Measurements from ENCODE around the gene GATD1. TPM values are rescaled to one million over a fixed set of nuclear protein-coding genes. Genes with fewer than 3 reads are reported as not detected.

The GATD1 gene
- total and polyA plus RNA-seq, 4 donors: 22.1 to 63.1 (median 39.1) TPM

DNA sequence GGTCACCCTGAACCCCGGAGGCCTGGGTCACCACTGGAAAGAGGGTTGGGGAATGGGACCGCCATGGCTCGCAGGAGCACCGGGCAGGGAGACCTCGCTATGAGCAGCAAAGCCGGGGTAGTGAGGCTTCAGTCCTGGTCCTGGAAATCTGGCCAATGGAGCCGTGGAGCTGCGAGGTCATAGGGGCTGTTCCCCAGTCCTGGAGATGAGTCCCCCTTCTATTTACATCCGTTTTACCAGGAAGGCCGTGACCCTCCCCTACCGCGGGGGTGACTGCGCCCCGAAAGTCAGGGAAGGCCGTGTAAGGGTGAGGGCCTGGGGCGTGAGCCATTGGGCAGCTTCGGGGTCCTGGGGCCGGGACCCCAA lies 27.3 kb upstream of the GATD1 start:
- TF ChIP-seq, protein P1, sequence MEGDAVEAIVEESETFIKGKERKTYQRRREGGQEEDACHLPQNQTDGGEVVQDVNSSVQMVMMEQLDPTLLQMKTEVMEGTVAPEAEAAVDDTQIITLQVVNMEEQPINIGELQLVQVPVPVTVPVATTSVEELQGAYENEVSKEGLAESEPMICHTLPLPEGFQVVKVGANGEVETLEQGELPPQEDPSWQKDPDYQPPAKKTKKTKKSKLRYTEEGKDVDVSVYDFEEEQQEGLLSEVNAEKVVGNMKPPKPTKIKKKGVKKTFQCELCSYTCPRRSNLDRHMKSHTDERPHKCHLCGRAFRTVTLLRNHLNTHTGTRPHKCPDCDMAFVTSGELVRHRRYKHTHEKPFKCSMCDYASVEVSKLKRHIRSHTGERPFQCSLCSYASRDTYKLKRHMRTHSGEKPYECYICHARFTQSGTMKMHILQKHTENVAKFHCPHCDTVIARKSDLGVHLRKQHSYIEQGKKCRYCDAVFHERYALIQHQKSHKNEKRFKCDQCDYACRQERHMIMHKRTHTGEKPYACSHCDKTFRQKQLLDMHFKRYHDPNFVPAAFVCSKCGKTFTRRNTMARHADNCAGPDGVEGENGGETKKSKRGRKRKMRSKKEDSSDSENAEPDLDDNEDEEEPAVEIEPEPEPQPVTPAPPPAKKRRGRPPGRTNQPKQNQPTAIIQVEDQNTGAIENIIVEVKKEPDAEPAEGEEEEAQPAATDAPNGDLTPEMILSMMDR (IDR thresholded peaks at IDR 0.05; ENCODE audit: control extremely low read depth, extremely low read depth): no peak
- ATAC-seq (ENCODE audit: insufficient read depth, low FRiP score) (no peak), DNase-seq (no peak)
- Histone ChIP-seq H3K4me1 (ENCODE audit: control insufficient read depth in 5 of 5, insufficient read depth in 5 of 5, low read length in 5 of 5) (peaks cover 0 to 24% (median 10%) of the 10 kb centered on the region in 5 donors), H3K27ac (ENCODE audit: low read depth in 1 of 2, low read length in 1 of 2) (peak overlapping the region; percentile 58 to 85), H3K9ac (ENCODE audit: insufficient read depth in 1 of 2, low read length in 2 of 2) (no peak overlapping the region), H3K9me3 (ENCODE audit: control insufficient read depth in 4 of 4, insufficient read depth in 3 of 4, low read length in 3 of 4) (no peaks in the 10 kb centered on the region), H3K4me3 (peak overlapping the region; percentile 34), H3K27me3 (ENCODE audit: control insufficient read depth in 3 of 3, insufficient read depth in 3 of 3, low read length in 2 of 3) (no peaks in the 10 kb centered on the region), H3K36me3 (ENCODE audit: control insufficient read depth in 4 of 4, insufficient read depth in 4 of 4, low read length in 4 of 4) (peaks cover 0 to 14% (median 5%) of the 10 kb centered on the region in 4 donors)
- 3 to 6% methylated on average over 18 of the region's 18 CpGs for WGBS, 2 donors

DNA sequence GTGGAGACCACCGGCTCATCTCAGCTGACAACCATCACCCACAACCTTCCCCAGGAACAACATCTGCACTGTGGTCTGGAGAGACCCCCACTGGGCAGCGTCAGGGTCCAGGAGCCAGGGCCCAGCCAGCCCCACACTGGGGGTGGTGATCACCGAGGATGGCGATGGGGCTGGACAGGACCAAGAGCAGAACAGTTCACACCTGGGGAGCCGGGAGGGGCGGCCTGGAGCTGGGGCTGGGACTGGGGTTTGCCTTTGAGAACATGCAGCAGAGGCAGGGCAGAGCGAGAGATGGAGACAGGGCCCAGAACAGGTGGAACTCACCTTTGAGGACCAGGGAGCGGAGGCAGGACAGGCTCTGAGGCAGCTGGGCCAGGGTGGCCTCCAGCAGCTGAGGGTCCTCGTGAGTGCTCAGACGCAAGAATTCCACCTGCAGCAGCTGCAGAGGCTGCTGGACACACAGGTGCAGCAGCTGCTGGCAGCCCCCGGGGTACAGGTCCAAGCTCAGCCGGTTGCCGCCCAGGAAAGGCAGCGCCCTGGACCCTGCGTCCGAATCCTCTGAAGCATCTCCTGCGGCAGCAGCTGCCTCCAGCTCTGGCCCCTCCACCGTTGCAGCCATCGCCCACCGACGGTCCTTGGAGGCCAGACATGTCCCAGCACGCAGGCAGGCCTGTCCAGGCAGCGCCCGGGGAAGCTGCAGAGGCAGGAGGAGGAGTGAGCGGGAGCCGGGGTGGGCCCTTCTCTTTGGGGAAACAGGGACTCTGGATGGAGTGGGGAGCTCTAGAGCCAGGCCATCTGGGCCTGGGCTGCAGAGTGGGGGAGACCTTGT lies 26.7 kb upstream of the GATD1 start:
- Histone ChIP-seq H3K4me3 (peak overlapping the region; percentile 34), H3K9me3 (ENCODE audit: control insufficient read depth in 4 of 4, insufficient read depth in 3 of 4, low read length in 3 of 4) (no peaks in the 10 kb centered on the region), H3K9ac (ENCODE audit: insufficient read depth in 1 of 2, low read length in 2 of 2) (no peak overlapping the region), H3K4me1 (ENCODE audit: control insufficient read depth in 5 of 5, insufficient read depth in 5 of 5, low read length in 5 of 5) (peaks cover 0 to 24% (median 10%) of the 10 kb centered on the region in 5 donors), H3K27ac (ENCODE audit: low read depth in 1 of 2, low read length in 1 of 2) (no peak overlapping the region), H3K27me3 (ENCODE audit: control insufficient read depth in 3 of 3, insufficient read depth in 3 of 3, low read length in 2 of 3) (no peaks in the 10 kb centered on the region), H3K36me3 (ENCODE audit: control insufficient read depth in 4 of 4, insufficient read depth in 4 of 4, low read length in 4 of 4) (peaks cover 0 to 16% (median 4%) of the 10 kb centered on the region in 4 donors)
- 57% methylated on average over 21 to 26 of the region's 26 CpGs for WGBS, 2 donors
- TF ChIP-seq, protein P1 (IDR thresholded peaks at IDR 0.05; ENCODE audit: control extremely low read depth, extremely low read depth): no peak
- DNase-seq (no peak), ATAC-seq (ENCODE audit: insufficient read depth, low FRiP score) (no peak)

DNA sequence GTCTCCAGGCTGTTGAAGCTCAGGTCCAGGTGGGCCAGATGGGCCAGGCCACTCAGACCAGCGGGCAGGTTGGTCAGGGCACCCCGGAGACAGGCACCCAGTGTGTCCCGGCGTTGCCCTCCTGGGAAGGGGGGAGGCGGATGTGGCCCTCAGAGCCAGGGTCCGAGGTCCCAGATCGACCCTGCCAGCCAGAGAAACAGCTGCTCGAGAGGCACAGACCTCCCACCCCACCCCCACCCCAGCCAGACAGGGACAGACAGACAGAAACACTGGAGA lies 26.1 kb upstream of the GATD1 start:
- DNase-seq (no peak), ATAC-seq (ENCODE audit: insufficient read depth, low FRiP score) (no peak)
- Histone ChIP-seq H3K27ac (ENCODE audit: low read depth in 1 of 2, low read length in 1 of 2) (no peak overlapping the region), H3K4me3 (no peak overlapping the region), H3K9ac (ENCODE audit: insufficient read depth in 1 of 2, low read length in 2 of 2) (no peak overlapping the region), H3K9me3 (ENCODE audit: control insufficient read depth in 4 of 4, insufficient read depth in 3 of 4, low read length in 3 of 4) (no peaks in the 10 kb centered on the region), H3K27me3 (ENCODE audit: control insufficient read depth in 3 of 3, insufficient read depth in 3 of 3, low read length in 2 of 3) (no peaks in the 10 kb centered on the region), H3K4me1 (ENCODE audit: control insufficient read depth in 5 of 5, insufficient read depth in 5 of 5, low read length in 5 of 5) (peaks cover 0 to 18% (median 10%) of the 10 kb centered on the region in 5 donors), H3K36me3 (ENCODE audit: control insufficient read depth in 4 of 4, insufficient read depth in 4 of 4, low read length in 4 of 4) (peaks cover 0 to 16% (median 3%) of the 10 kb centered on the region in 4 donors)
- TF ChIP-seq, protein P1 (IDR thresholded peaks at IDR 0.05; ENCODE audit: control extremely low read depth, extremely low read depth): no peak
- WGBS, 2 donors: 93 to 95% methylated on average over 8 of the region's 8 CpGs

Data from lung (tissue), 12 donors.